Left lung (tissue), 10 donors: ENCODE data around the gene MB. TPM values are rescaled to one million over a fixed set of nuclear protein-coding genes. Genes with fewer than 3 reads are reported as not detected.

Experiments used
- ATAC-seq: fragments of 200-7000 bp; cut with Tn5 transposase; one replicate; pipeline ENCODE4 v1.9.1; 2020; ENCODE audit warnings: moderate library complexity
- DNase-seq, 4 donors: peaks; one replicate each; pipeline ENCODE4 v3.0.0-alpha.2; 2013 to 2020
- H3K27ac ChIP-seq, 2 donors: fragments of 200-600 bp; sonication (generic) in 1 of 2; one replicate each; pipeline versions ENCODE4 v1.5.0 to v1.8.0; 2020 to 2021
- H3K27me3 ChIP-seq, 2 donors: fragments of 200-600 bp; sonication (generic) in 1 of 2; one replicate each; pipeline versions ENCODE4 v1.5.0 to v1.8.0; 2020 to 2021
- H3K36me3 ChIP-seq, 2 donors: fragments of 200-600 bp; sonication (generic) in 1 of 2; one replicate each; pipeline versions ENCODE4 v1.5.0 to v1.8.0; 2020 to 2021
- H3K4me1 ChIP-seq, 2 donors: fragments of 200-600 bp; one replicate each; pipeline ENCODE4 v1.8.0; 2021
- H3K4me3 ChIP-seq, 2 donors: fragments of 200-600 bp; sonication (generic) in 1 of 2; one replicate each; pipeline versions ENCODE4 v1.5.0 to v1.8.0; 2020 to 2021; ENCODE audit warnings: mild to moderate bottlenecking in 1 of 2
- H3K9me3 ChIP-seq, 2 donors: fragments of 200-600 bp; sonication (generic) in 1 of 2; one replicate each; pipeline versions ENCODE4 v1.5.0 to v1.8.0; 2020 to 2021
- intact Hi-C, 2 donors: fragments of 100-400 bp; cut with DNase I; formaldehyde crosslinking; loops; one replicate each; pipeline versions ENCODE4 v1.11.2 to v1.14.2; 2022
- polyA plus RNA-seq, 6 donors: library from polyadenylated mRNA; unstranded; fragments of 120-200 nt; gene quantifications; one replicate each; pipeline ENCODE4 v1.2.1, GENCODE V29; 2013; ENCODE audit not compliant: insufficient read length in 6 of 6
- total RNA-seq, 2 donors: library from RNA; stranded (reverse); fragmentation: NEBNext Ultra II Directional; extraction: Animal tissue kit (Norgen Biotek cat#: 25700); gene quantifications; one replicate each; pipeline ENCODE4 v1.2.1, GENCODE V29; 2021
- TF ChIP-seq, protein P1 (sequence below), 2 donors: fragments of 200-600 bp; sonication (generic) in 1 of 2; IDR thresholded peaks; one replicate each; pipeline versions ENCODE4 v1.5.0 to v1.8.0; 2021; ENCODE audit warnings: antibody characterized with exemption in 2 of 2
- donor health status: DM: no; HTN: yes; CAD: no.
- donor health status: DM: no; HTN: no; CAD: no.

MB gene
- total and polyA plus RNA-seq, 8 donors, result 0.18 to 3.3 (median 0.86) TPM

DNA sequence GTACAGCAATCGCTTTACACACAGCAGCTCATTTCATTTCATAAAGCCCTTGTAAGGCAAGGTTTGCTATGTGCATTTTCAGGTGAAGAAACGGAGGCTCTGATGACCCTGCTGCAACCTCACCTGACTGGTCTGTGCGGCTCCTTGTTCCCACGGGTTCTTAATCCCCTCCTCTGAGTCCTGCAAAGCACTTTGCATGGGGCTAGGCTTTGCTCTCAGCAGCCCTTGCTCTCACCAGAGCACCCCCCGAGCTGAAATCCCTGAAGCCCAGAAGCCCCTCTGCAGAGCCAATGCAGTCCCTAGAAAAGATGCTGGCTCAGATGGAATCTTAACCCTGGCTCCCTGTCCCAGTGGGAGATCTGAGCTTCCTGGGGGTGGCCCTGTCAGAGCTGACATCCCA is 20.1 kb upstream of the MB start:
- intact Hi-C loops, result no loop called here
- Histone ChIP-seq H3K4me1 (peaks cover 10 to 12% of the 10 kb centered on the region in 2 donors), H3K27me3 (no peaks in the 10 kb centered on the region), H3K27ac (peak overlapping the region in 1 of 2 donors; percentile 63), H3K9me3 (no peaks in the 10 kb centered on the region), H3K36me3 (no peaks in the 10 kb centered on the region), H3K4me3 (no peak overlapping the region)
- TF ChIP-seq, protein P1, sequence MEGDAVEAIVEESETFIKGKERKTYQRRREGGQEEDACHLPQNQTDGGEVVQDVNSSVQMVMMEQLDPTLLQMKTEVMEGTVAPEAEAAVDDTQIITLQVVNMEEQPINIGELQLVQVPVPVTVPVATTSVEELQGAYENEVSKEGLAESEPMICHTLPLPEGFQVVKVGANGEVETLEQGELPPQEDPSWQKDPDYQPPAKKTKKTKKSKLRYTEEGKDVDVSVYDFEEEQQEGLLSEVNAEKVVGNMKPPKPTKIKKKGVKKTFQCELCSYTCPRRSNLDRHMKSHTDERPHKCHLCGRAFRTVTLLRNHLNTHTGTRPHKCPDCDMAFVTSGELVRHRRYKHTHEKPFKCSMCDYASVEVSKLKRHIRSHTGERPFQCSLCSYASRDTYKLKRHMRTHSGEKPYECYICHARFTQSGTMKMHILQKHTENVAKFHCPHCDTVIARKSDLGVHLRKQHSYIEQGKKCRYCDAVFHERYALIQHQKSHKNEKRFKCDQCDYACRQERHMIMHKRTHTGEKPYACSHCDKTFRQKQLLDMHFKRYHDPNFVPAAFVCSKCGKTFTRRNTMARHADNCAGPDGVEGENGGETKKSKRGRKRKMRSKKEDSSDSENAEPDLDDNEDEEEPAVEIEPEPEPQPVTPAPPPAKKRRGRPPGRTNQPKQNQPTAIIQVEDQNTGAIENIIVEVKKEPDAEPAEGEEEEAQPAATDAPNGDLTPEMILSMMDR (IDR thresholded peaks at IDR 0.05), result no peak
- DNase-seq, result no peak
- ATAC-seq, result no peak

DNA sequence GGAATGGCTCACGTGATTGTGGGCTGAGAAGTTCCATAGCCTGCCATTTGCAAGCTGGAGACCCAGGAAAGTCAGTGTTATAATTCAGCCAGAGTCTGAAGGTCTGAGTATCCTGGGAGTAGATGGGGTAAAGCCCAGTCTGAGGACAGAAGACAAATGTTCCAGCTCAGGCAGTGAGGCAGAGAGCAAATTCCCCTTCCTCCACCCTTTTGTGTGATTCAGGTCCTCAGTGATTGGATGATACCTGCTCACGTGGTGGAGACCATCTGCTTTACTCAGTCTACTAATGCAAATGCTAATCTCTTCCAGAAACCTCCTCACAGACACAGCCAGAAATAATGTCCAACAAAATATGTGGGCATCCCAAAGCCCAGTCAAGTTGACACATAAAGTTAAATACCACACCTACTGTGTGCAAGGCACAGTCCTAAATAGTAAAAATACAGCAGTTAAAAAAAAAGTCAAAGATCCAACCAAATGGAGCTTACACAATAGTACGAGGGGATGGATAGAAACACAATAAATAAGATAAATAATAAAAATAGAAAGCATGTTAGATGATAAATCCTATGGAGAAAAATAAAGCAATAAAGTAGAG is 17.9 kb upstream of the MB start:
- TF ChIP-seq, protein P1 (IDR thresholded peaks at IDR 0.05), result no peak
- Histone ChIP-seq H3K27ac (no peak overlapping the region), H3K27me3 (no peaks in the 10 kb centered on the region), H3K9me3 (no peaks in the 10 kb centered on the region), H3K4me3 (no peak overlapping the region), H3K36me3 (no peaks in the 10 kb centered on the region), H3K4me1 (peaks cover 12 to 17% of the 10 kb centered on the region in 2 donors)
- ATAC-seq, result no peak
- no peak for DNase-seq
- intact Hi-C loops, result no loop called here

DNA sequence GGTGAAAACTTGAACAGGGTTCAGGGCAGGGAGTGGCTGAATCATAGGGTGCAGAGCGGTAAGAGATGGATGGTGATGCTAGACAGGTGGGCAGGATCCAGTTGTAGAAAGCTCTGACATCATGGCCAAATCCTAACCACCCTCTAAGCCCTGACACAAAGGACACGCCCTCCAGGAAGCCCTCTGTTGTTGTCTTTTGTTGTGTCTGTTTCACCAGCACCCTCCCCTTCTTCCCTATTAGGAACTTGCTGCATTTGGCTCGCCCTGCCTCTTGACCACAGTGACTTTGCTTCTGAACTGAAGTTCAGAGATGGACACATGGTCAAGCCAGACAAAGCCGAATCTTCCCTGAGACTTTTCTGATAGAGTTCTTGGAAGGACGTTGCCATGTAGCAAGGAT is 16.9 kb upstream of the MB start:
- Histone ChIP-seq H3K4me1 (peaks cover 12 to 27% of the 10 kb centered on the region in 2 donors), H3K4me3 (no peak overlapping the region), H3K27me3 (no peaks in the 10 kb centered on the region), H3K27ac (no peak overlapping the region), H3K36me3 (no peaks in the 10 kb centered on the region), H3K9me3 (no peaks in the 10 kb centered on the region)
- intact Hi-C loops, result no loop called here
- ATAC-seq, result no peak
- DNase-seq, result no peak
- TF ChIP-seq, protein P1 (IDR thresholded peaks at IDR 0.05), result no peak

DNA sequence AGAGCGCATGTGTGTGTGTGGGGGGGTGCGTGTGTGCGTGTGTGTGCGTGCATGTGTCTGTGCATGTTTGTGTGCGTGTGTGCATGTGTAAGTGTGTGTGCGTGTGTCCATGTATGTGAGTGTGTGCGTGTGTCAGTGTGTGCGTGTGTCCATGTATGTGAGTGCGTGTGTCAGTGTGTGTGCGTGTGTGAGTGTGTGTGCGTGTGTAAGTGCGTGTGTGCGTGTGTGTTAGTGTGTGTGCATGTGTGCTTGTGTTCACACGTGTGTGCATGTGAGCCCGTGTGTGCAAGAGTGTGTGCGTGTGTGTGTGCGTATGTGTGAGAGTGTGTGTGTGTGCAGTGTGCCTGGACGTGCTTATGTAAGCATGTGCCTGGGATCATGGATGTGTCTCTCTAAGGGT is 16.4 kb upstream of the MB start:
- intact Hi-C loops, result no loop called here
- no peaks in the 10 kb centered on the region for H3K9me3 ChIP-seq
- no peak for DNase-seq
- no peaks in the 10 kb centered on the region for H3K27me3 ChIP-seq
- no peaks in the 10 kb centered on the region for H3K36me3 ChIP-seq
- TF ChIP-seq, protein P1 (IDR thresholded peaks at IDR 0.05), result no peak
- H3K4me3 ChIP-seq, result no peak overlapping the region
- peaks cover 8 to 30% of the 10 kb centered on the region in 2 donors for H3K4me1 ChIP-seq
- H3K27ac ChIP-seq, result no peak overlapping the region
- no peak for ATAC-seq

DNA sequence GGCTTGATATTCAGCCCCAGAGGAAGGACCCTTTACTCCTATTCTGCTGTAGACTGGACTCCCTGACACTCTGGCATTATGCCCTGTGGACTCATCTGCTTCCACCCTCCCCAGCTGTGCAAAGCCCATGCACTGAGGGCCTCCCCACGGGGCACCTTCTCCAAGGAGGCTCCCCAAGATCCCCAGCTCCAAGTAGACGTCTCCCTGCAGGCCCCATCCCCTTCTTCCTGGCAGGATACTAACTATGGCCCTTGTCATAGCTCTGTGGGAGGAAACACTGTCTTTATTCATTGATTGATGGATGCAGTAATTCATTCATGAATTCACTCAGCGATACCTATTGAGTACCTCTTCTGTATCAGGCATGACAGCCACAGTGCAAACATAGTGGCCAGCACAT is 15.8 kb upstream of the MB start:
- TF ChIP-seq, protein P1 (IDR thresholded peaks at IDR 0.05), result no peak
- Histone ChIP-seq H3K9me3 (no peaks in the 10 kb centered on the region), H3K36me3 (no peaks in the 10 kb centered on the region), H3K27me3 (no peaks in the 10 kb centered on the region), H3K4me1 (peaks cover 2 to 27% of the 10 kb centered on the region in 2 donors), H3K4me3 (no peak overlapping the region), H3K27ac (no peak overlapping the region)
- no peak for DNase-seq
- ATAC-seq, result no peak
- intact Hi-C loops, result no loop called here
